Keratinocyte (primary cell): ENCODE data around the gene SAMD14. TPM values are rescaled to one million over a fixed set of nuclear protein-coding genes. Genes with fewer than 3 reads are reported as not detected.
A peak's percentile ranks its signal among the peaks of the same experiment; 100 is the strongest.

Source experiments
- DNase-seq: peaks from one replicate; pipeline ENCODE4 v3.0.0-alpha.2; 2011; ENCODE audit warnings: low read depth, missing footprints, low spot score
- FAIRE-seq: peaks from 2 replicates; lab custom pipeline; 2011; peaks lifted over from hg19 to GRCh38; lab: Jason Lieb, UNC
- H2AFZ ChIP-seq: 2 replicates; pipeline ENCODE4 v1.6.0; 2012; ENCODE audit warnings: low read length, control low read depth, inconsistent platforms; ENCODE audit not compliant: control insufficient read depth
- H3K27ac ChIP-seq: 2 replicates; pipeline ENCODE4 v1.5.1; 2011; ENCODE audit warnings: low read length; ENCODE audit not compliant: control insufficient read depth, insufficient read depth
- H3K27me3 ChIP-seq: 3 replicates; pipeline ENCODE4 v1.6.0; 2011; ENCODE audit warnings: low read length; ENCODE audit not compliant: control insufficient read depth, insufficient read depth; ENCODE audit errors: extremely low read depth
- H3K36me3 ChIP-seq, 2 experiments: 2 replicates in 1 of 2; 3 replicates in 1 of 2; pipeline ENCODE4 v1.5.1; 2011; ENCODE audit warnings: low read length in 2 of 2, mild to moderate bottlenecking in 1 of 2; ENCODE audit not compliant: control insufficient read depth in 2 of 2, insufficient read depth in 2 of 2; ENCODE audit errors: extremely low read depth in 1 of 2
- H3K4me1 ChIP-seq: 3 replicates; pipeline ENCODE4 v1.5.1; 2011; ENCODE audit warnings: low read length; ENCODE audit not compliant: control insufficient read depth, insufficient read depth; ENCODE audit errors: extremely low read depth
- H3K4me2 ChIP-seq: 3 replicates; pipeline ENCODE4 v1.6.0; 2011; ENCODE audit warnings: low read depth, low read length; ENCODE audit not compliant: control insufficient read depth, insufficient read depth; ENCODE audit errors: extremely low read depth
- H3K4me3 ChIP-seq, 3 experiments: fragments of 200-600 bp in 1 of 3; sonication (generic) in 1 of 3; 2 replicates in 2 of 3; 3 replicates in 1 of 3; pipeline ENCODE4 v1.5.1; 2011 to 2016; ENCODE audit warnings: low read length in 3 of 3, mild to moderate bottlenecking in 3 of 3, control low read depth in 2 of 3, inconsistent platforms in 1 of 3, low read depth in 1 of 3, mixed read lengths in 1 of 3, mixed run types in 1 of 3, moderate library complexity in 1 of 3; ENCODE audit not compliant: control insufficient read depth in 2 of 3, insufficient read depth in 2 of 3; ENCODE audit errors: extremely low read depth in 1 of 3
- H3K79me2 ChIP-seq: 2 replicates; pipeline ENCODE4 v1.6.0; 2012; ENCODE audit warnings: low read length; ENCODE audit not compliant: control insufficient read depth, insufficient read depth
- H3K9ac ChIP-seq: 3 replicates; pipeline ENCODE4 v1.6.0; 2011; ENCODE audit warnings: low read length; ENCODE audit not compliant: control insufficient read depth, insufficient read depth; ENCODE audit errors: extremely low read depth
- H3K9me1 ChIP-seq: 3 replicates; pipeline ENCODE4 v1.6.0; 2011; ENCODE audit warnings: low read length; ENCODE audit not compliant: control insufficient read depth, insufficient read depth; ENCODE audit errors: extremely low read depth
- H3K9me3 ChIP-seq: 2 replicates; pipeline ENCODE4 v1.5.1; 2012; ENCODE audit warnings: low read depth, low read length; ENCODE audit not compliant: control insufficient read depth
- H4K20me1 ChIP-seq: 3 replicates; pipeline ENCODE4 v1.6.0; 2011; ENCODE audit warnings: low read length; ENCODE audit not compliant: control insufficient read depth, insufficient read depth; ENCODE audit errors: extremely low read depth
- EZH2 ChIP-seq: IDR thresholded peaks from one replicate; pipeline ENCODE4 v1.6.1; 2012; ENCODE audit warnings: inconsistent platforms, mild to moderate bottlenecking, low read length, moderate library complexity
- dilution Hi-C: fragments of 300-500 bp; cut with MboI; formaldehyde crosslinking; loops from one replicate; pipeline ENCODE4 v1.7.0; 2020; ENCODE audit warnings: low sequenced_read_pairs; ENCODE audit not compliant: extremely low pct_ligation_motif_present
- polyA plus RNA-seq, 5 experiments: library from polyadenylated mRNA; depleted of rRNA in 3 of 5; stranded (reverse) in 3 of 5; stranded (forward) in 1 of 5; unstranded in 1 of 5; fragments of >200 nt; gene quantifications; 1 replicate in 1 of 5; 2 replicates in 3 of 5; 3 replicates in 1 of 5; pipeline versions ENCODE4 v1.2.1 to v1.2.3, GENCODE V29; 2011 to 2012; ENCODE audit warnings: missing spikeins in 2 of 5, low read depth in 1 of 5, low replicate concordance in 1 of 5
- TF ChIP-seq, protein P1 (sequence below), 3 experiments: IDR thresholded peaks in 1 of 3; conservative IDR thresholded peaks in 1 of 3; optimal IDR thresholded peaks in 1 of 3; 2 replicates in 2 of 3; 3 replicates in 1 of 3; pipeline versions ENCODE3 to v1.5.1; 2011; ENCODE audit warnings: low read length in 3 of 3, mild to moderate bottlenecking in 3 of 3, moderate library complexity in 2 of 3, control low read depth in 1 of 3, inconsistent platforms in 1 of 3; ENCODE audit not compliant: insufficient read depth in 2 of 3; ENCODE audit errors: extremely low read depth in 1 of 3

Gene SAMD14
- polyA plus RNA-seq, 1 donor (not counting 4 experiments of a cell fraction or from before 2014, with no cell fraction given) = not detected

DNA sequence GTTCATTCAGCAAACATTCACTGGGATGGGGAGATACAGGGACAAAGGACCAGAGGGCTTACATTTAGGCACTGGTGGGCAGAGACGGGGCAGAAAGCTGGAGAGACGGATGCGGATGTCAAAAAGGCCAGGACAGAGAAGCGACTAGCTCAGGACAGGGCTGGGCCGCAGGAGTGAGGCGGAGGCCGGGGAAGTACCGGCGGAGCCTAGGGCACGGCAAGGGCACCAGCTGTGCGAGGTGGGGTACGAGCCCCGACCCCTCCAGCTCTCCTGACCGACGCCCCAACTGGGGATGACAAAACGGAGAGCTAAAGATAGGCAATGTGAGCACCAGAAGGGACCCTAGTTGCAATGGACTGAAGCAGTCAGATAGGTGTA lies 31.9 kb upstream of the SAMD14 start:
- Histone ChIP-seq H4K20me1 (no peaks in the 10 kb centered on the region), H3K27me3 (no peaks in the 10 kb centered on the region), H3K9ac (no peak overlapping the region), H3K79me2 (no peaks in the 10 kb centered on the region), H3K4me2 (peak overlapping the region; percentile 100), H3K36me3 (no peaks in the 10 kb centered on the region), H3K27ac (no peak overlapping the region), H3K9me3 (no peaks in the 10 kb centered on the region), H3K9me1 (no peaks in the 10 kb centered on the region), H3K4me3 (peak overlapping the region in 2 of 3 experiments; percentile 73 to 87), H3K4me1 (peaks cover 9% of the 10 kb centered on the region), H2AFZ (peak overlapping the region; percentile 59)
- dilution Hi-C loops = no loop called here
- DNase-seq (no peak), FAIRE-seq (no peak)
- TF ChIP-seq, protein P1, sequence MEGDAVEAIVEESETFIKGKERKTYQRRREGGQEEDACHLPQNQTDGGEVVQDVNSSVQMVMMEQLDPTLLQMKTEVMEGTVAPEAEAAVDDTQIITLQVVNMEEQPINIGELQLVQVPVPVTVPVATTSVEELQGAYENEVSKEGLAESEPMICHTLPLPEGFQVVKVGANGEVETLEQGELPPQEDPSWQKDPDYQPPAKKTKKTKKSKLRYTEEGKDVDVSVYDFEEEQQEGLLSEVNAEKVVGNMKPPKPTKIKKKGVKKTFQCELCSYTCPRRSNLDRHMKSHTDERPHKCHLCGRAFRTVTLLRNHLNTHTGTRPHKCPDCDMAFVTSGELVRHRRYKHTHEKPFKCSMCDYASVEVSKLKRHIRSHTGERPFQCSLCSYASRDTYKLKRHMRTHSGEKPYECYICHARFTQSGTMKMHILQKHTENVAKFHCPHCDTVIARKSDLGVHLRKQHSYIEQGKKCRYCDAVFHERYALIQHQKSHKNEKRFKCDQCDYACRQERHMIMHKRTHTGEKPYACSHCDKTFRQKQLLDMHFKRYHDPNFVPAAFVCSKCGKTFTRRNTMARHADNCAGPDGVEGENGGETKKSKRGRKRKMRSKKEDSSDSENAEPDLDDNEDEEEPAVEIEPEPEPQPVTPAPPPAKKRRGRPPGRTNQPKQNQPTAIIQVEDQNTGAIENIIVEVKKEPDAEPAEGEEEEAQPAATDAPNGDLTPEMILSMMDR (optimal IDR thresholded peaks at IDR 0.05 in 1 of 3, IDR thresholded peaks at IDR 0.05 in 1 of 3, conservative IDR thresholded peaks at IDR 0.05 in 1 of 3; ENCODE audit: extremely low read depth in 1 of 3, insufficient read depth in 2 of 3, low read length in 3 of 3) = no peak
- no peak for TF ChIP-seq EZH2

DNA sequence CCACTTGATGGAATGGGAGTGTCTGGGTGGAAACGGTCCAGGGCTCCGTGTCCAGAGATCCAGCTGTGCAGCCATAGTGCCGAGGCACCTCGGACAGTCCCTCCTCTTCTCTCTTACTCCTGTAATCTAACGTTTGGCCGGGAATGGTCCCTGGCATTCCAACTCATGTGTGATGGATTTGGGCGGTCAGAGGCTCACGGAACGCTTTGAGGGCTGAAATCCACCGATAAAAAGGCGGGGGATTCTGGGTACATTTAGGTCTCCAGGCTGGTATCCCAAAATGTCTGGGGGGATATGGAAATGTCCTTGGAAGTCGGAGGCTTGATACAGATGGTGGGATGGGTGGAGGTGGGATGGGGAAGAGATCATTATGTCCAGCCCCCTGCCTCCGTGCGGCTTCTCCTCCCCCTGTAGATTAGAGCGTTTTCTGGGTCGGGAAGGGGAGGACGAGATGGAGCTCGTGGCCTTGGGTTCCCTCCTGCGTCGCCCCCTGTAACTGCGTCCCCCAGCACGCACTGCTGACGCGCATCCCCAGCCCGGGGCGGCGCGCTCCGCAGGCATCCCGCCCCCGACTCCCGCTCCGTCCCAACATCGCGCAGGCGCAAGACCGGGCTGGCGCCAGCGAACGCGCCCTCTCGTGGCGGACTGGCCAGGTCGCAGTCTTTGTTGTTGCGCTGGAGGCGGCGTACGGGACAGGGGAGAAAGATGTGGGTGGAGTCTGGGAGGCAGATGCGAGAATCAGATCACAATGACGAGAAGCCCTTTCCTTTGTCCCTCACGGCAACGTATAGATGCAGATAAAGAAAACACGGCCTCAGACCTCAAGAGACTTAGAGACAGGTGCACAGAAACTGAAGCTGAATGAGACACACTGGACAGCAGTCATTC lies 31.3 kb upstream of the SAMD14 start:
- H3K9me1 ChIP-seq = no peaks in the 10 kb centered on the region
- H3K4me1 ChIP-seq = peaks cover 9% of the 10 kb centered on the region
- peak overlapping the region; percentile 98 for H2AFZ ChIP-seq
- no peaks in the 10 kb centered on the region for H3K79me2 ChIP-seq
- peak overlapping the region; percentile 100 for H3K4me2 ChIP-seq
- no peaks in the 10 kb centered on the region for H4K20me1 ChIP-seq
- peak overlapping the region; percentile 50 to 87 (median 73) for H3K4me3 ChIP-seq
- TF ChIP-seq, protein P1 (optimal IDR thresholded peaks at IDR 0.05 in 1 of 3, IDR thresholded peaks at IDR 0.05 in 1 of 3, conservative IDR thresholded peaks at IDR 0.05 in 1 of 3; ENCODE audit: extremely low read depth in 1 of 3, insufficient read depth in 2 of 3, low read length in 3 of 3) = peak; percentile 84 to 99 (median 94)
- TF ChIP-seq EZH2 = no peak
- dilution Hi-C loops = no loop called here
- no peaks in the 10 kb centered on the region for H3K36me3 ChIP-seq
- peak overlapping the region; percentile 56 for H3K9ac ChIP-seq
- no peaks in the 10 kb centered on the region for H3K9me3 ChIP-seq
- peak overlapping the region; percentile 8 for H3K27ac ChIP-seq
- peak; percentile 61 for FAIRE-seq
- no peak for DNase-seq
- H3K27me3 ChIP-seq = no peaks in the 10 kb centered on the region
